ENCODE results near the gene FTCD. TPM values are rescaled to one million over a fixed set of nuclear protein-coding genes. Genes with fewer than 3 reads are reported as not detected.
A peak's percentile ranks its signal among the peaks of the same experiment; 100 is the strongest.
"Not testable (repeated sequence)": the region's sequence is repeated elsewhere in the genome, so short reads cannot be mapped to it uniquely, and the experiment has no call there.

FTCD gene
- total RNA-seq, 1 donor from 2014 or later, result 0.69 TPM

GRCh38 chr21:46145159-46145839 is 10.1 kb downstream of the FTCD start:
- H3K9me3 Mint-ChIP-seq, result no peaks in the 10 kb centered on the region
- no peak overlapping the region for H3K27ac Mint-ChIP-seq
- no peaks in the 10 kb centered on the region for H3K36me3 Mint-ChIP-seq (ENCODE audit: low read depth)
- DNase-seq, result no peak
- no peak overlapping the region for H3K4me3 Mint-ChIP-seq
- peaks cover 5% of the 10 kb centered on the region for H3K4me1 Mint-ChIP-seq
- no peak for TF ChIP-seq CTCF (IDR thresholded peaks at IDR 0.05)
- POLR2A ChIA-PET, result no interaction called here
- CTCF ChIA-PET, result no interaction called here
- intact Hi-C loops (cut with micrococcal nuclease), result loop anchor here (5.0 to 10.0 kb wide), 2 partner anchors 110 to 173 kb away; no protein-coding TSS in a partner anchor
- no peaks in the 10 kb centered on the region for H3K27me3 Mint-ChIP-seq
- ATAC-seq (ENCODE audit: low read depth), result no peak

GRCh38 chr21:46144464-46145070 is 10.8 kb downstream of the FTCD start:
- Mint-ChIP-seq H3K4me3 (peak overlapping the region; percentile 15), H3K4me1 (peaks cover 5% of the 10 kb centered on the region), H3K36me3 (ENCODE audit: low read depth) (no peaks in the 10 kb centered on the region), H3K27ac (no peak overlapping the region), H3K9me3 (no peaks in the 10 kb centered on the region), H3K27me3 (no peaks in the 10 kb centered on the region)
- ATAC-seq (ENCODE audit: low read depth), result no peak
- ChIA-PET CTCF (interaction anchor here (0.7 to 2.1 kb wide), 3 partner anchors 109 to 181 kb away, joined by 4 to 17 read pairs (median 11); partner anchors contain the start of genes MCM3AP and YBEY), POLR2A (interaction anchor here (1.6 kb wide), 1 partner anchor 141 kb away, joined by 11 read pairs; the partner anchor contains the start of genes MCM3AP and YBEY)
- no peak for DNase-seq
- no peak for TF ChIP-seq CTCF (IDR thresholded peaks at IDR 0.05)
- intact Hi-C loops (cut with micrococcal nuclease), result loop anchor here (5.0 to 10.0 kb wide), 4 partner anchors 43 to 358 kb away; no protein-coding TSS in a partner anchor

- peaks cover 5% of the 10 kb centered on the region for H3K4me1 Mint-ChIP-seq
- ChIA-PET CTCF (interaction anchor here (0.6 to 2.1 kb wide), 13 partner anchors 10 to 497 kb away, joined by 3 to 17 read pairs (median 4); partner anchors contain the start of genes LSS, MCM3AP and YBEY), POLR2A (interaction anchor here (0.5 to 1.6 kb wide), 3 partner anchors 111 to 315 kb away, joined by 3 to 11 read pairs (median 3); partner anchors contain the start of genes MCM3AP and YBEY)
- H3K9me3 Mint-ChIP-seq, result no peaks in the 10 kb centered on the region
- intact Hi-C loops (cut with micrococcal nuclease), result loop anchor here (1.0 to 10.0 kb wide), 6 partner anchors 44 to 359 kb away; partner anchors contain the start of gene YBEY
- no peak for TF ChIP-seq CTCF (IDR thresholded peaks at IDR 0.05)
- H3K27me3 Mint-ChIP-seq, result peaks cover 2% of the 10 kb centered on the region
- H3K27ac Mint-ChIP-seq, result no peak overlapping the region
- ATAC-seq (ENCODE audit: low read depth) (no peak), DNase-seq (no peak)
- H3K4me3 Mint-ChIP-seq, result no peak overlapping the region
- H3K36me3 Mint-ChIP-seq (ENCODE audit: low read depth), result no peaks in the 10 kb centered on the region
Observed at GRCh38 chr21:46142582-46143473, 12.6 kb downstream of the FTCD start.

GRCh38 chr21:46141767-46142581 is 13.4 kb downstream of the FTCD start:
- H3K27ac Mint-ChIP-seq, result no peak overlapping the region
- no peaks in the 10 kb centered on the region for H3K9me3 Mint-ChIP-seq
- ChIA-PET POLR2A (no interaction called here), CTCF (interaction anchor here (0.6 to 2.1 kb wide), 2 partner anchors 184 to 185 kb away, joined by 3 to 11 read pairs; a partner anchor contains a TSS)
- DNase-seq (no peak), ATAC-seq (ENCODE audit: low read depth) (no peak)
- intact Hi-C loops (cut with micrococcal nuclease), result loop anchor here (5.0 to 10.0 kb wide), 3 partner anchors 45 to 360 kb away; no protein-coding TSS in a partner anchor
- H3K36me3 Mint-ChIP-seq (ENCODE audit: low read depth), result no peaks in the 10 kb centered on the region
- no peak overlapping the region for H3K4me3 Mint-ChIP-seq
- peaks cover 5% of the 10 kb centered on the region for H3K4me1 Mint-ChIP-seq
- TF ChIP-seq CTCF (IDR thresholded peaks at IDR 0.05), result no peak
- H3K27me3 Mint-ChIP-seq, result peaks cover 2% of the 10 kb centered on the region

GRCh38 chr21:46140352-46141003 is 14.9 kb downstream of the FTCD start:
- POLR2A ChIA-PET; ATAC-seq (ENCODE audit: low read depth); H3K27me3 Mint-ChIP-seq; H3K36me3 Mint-ChIP-seq (ENCODE audit: low read depth); H3K9me3 Mint-ChIP-seq; DNase-seq; H3K4me3 Mint-ChIP-seq; H3K4me1 Mint-ChIP-seq; CTCF ChIA-PET; H3K27ac Mint-ChIP-seq: not testable (repeated sequence)
- intact Hi-C loops (cut with micrococcal nuclease), result loop anchor here (5.0 to 10.0 kb wide), 3 partner anchors 47 to 362 kb away; no protein-coding TSS in a partner anchor

Data from activated B cell treated with CpG ODN at 0.5 μM for 24 hours (primary cell).